ENCODE results near the gene CISH. TPM values are rescaled to one million over a fixed set of nuclear protein-coding genes. Genes with fewer than 3 reads are reported as not detected.

CISH gene
- total and polyA plus RNA-seq, 9 of the 15 experiments (the other 6 are each of a cell fraction or from before 2014, with no cell fraction given), result 1.7 to 47.7 (median 18.3) TPM

GRCh38 chr3:50612234-50612882, 784 bp upstream of the CISH start (continued):
- TF ChIP-seq MXI1 (IDR thresholded peaks at IDR 0.05; ENCODE audit: low read depth, low read length), result no peak; the same call in 1 of the 2 replicates
- no peak for TF ChIP-seq FUS (optimal IDR thresholded peaks at IDR 0.05; ENCODE audit: low read depth, low read length)
- TF ChIP-seq MAFK (IDR thresholded peaks at IDR 0.05; ENCODE audit: low read length), result no peak
- no peak for TF ChIP-seq HOXB6 (CRISPR knock-in tag; IDR thresholded peaks at IDR 0.05; ENCODE audit: borderline replicate concordance)
- TF ChIP-seq ZNF609 (CRISPR knock-in tag; IDR thresholded peaks at IDR 0.05; ENCODE audit: borderline replicate concordance), result no peak
- TF ChIP-seq ZHX1 (conservative IDR thresholded peaks at IDR 0.05; ENCODE audit: low read length), result no peak
- 0 out of 2 replicates have a peak, but pooled peaks have one; percentile 29 for TF ChIP-seq RAD51 (IDR thresholded peaks at IDR 0.05; ENCODE audit: borderline replicate concordance, low read depth)
- peak; percentile 74 for TF ChIP-seq KDM5B (IDR thresholded peaks at IDR 0.05; ENCODE audit: insufficient replicate concordance, low read depth, low read length)
- TF ChIP-seq TRIM25 (IDR thresholded peaks at IDR 0.05; ENCODE audit: borderline replicate concordance), result no peak
- TF ChIP-seq IFI16 (CRISPR knock-in tag; IDR thresholded peaks at IDR 0.05), result no peak
- TF ChIP-seq ZEB2 (IDR thresholded peaks at IDR 0.05), result no peak
- no peak for TF ChIP-seq WHSC1 (IDR thresholded peaks at IDR 0.05; ENCODE audit: low read length)
- TF ChIP-seq ZNF175 (CRISPR knock-in tag; IDR thresholded peaks at IDR 0.05; ENCODE audit: low read depth), result no peak; the same call in 1 of the 2 replicates

Data from K562 (cell line).